C4-2B (cell line): ENCODE measurements around the gene RTP5.

Source experiments
- H3K27ac ChIP-seq: fragments of 450-650 bp; 2 replicates; pipeline ENCODE4 v1.5.1; 2017
- ZFX ChIP-seq: fragments of 450-650 bp; IDR thresholded peaks from 2 replicates; pipeline ENCODE4 v1.6.1; 2017
- TF ChIP-seq, protein P1 (sequence below): fragments of 450-650 bp; conservative IDR thresholded peaks from 2 replicates; pipeline ENCODE4 v1.5.1; 2017; ENCODE audit warnings: mild to moderate bottlenecking

The RTP5 gene

DNA sequence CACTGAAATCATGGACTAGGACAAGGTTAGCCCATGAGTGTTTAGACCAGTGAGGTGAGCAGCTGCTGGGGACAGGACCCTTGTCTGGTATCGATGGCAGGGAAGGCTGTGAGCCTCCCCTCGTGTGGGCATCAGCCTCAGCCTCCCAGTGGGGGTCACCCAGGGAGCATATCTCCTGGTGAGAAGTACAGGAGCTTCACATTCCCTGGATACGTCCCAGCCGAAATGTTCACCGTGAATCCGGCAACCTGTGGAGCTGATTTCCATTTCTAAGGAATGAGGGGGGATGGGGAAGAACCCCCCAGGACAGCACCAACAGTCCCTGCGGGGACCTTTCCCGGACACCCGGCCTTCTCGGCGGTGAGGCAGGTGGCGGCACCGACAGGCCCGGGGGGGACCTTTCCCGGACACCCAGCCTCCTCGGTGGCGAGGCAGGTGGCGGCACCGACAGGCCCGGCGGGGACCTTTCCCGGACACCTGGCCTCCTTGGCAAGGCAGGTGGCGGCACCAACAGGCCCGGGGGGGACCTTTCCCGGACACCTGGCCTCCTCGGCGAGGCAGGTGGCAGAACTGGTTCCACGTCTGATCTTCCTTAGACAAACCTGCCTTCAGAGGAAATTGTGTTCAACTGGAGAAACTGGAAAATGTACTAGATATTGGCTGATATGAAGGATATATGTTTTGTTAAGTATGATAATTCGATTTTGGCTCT, 21.2 kb downstream of the RTP5 start:
- TF ChIP-seq ZFX: no peak
- TF ChIP-seq, protein P1, sequence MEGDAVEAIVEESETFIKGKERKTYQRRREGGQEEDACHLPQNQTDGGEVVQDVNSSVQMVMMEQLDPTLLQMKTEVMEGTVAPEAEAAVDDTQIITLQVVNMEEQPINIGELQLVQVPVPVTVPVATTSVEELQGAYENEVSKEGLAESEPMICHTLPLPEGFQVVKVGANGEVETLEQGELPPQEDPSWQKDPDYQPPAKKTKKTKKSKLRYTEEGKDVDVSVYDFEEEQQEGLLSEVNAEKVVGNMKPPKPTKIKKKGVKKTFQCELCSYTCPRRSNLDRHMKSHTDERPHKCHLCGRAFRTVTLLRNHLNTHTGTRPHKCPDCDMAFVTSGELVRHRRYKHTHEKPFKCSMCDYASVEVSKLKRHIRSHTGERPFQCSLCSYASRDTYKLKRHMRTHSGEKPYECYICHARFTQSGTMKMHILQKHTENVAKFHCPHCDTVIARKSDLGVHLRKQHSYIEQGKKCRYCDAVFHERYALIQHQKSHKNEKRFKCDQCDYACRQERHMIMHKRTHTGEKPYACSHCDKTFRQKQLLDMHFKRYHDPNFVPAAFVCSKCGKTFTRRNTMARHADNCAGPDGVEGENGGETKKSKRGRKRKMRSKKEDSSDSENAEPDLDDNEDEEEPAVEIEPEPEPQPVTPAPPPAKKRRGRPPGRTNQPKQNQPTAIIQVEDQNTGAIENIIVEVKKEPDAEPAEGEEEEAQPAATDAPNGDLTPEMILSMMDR: no peak
- peak overlapping the region; percentile 98 for H3K27ac ChIP-seq

DNA sequence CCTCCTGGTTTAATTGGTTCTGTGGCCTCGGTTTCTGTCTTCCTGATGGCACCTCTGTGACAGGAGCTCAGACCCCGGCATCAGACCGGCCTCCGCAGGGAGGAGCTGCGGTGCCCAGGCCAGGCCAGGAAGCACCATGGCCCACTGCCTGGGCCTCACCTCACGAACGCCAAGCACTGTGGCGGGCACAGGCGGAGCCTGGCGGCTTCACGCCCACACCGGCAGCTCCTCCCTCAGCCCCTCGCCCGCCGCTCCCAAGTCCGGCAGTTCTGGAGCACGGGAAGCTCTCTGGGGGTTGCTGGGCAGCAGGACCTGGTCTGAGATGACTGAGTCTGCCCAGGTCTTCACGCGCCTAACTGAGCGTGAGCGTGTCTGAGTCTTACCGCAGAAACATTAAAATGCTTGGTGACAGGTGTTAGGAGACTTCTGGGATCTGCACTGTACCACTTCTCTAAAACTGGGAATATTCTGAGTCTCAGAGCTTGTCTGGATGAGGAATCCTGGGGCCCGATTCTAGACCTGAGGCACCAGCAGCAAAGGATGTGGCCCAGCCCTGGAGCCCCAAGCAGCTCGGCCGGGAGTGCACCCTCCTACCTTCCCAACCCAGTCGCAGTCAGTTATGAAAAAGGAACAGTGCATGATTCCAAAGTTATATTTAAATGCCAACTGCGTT, 21.9 kb downstream of the RTP5 start:
- peak overlapping the region; percentile 98 for H3K27ac ChIP-seq
- TF ChIP-seq, protein P1: no peak
- TF ChIP-seq ZFX: no peak

DNA sequence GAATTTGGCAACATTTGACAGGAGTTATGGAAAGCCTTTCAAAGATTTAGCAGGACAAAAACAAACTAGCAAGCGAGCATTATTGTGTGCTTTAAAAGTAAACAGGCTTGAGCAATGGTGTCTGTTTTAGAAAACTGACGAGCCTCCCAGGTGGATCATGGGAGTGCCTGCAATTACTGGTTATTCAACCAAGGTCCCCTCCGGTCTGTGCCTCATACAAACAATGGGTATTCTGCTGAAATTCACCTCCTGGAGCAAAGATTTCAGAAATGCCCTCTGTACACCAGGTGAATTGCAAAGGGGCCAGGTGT, 22.4 kb downstream of the RTP5 start:
- H3K27ac ChIP-seq: peak overlapping the region; percentile 98
- TF ChIP-seq, protein P1: no peak
- no peak for TF ChIP-seq ZFX

DNA sequence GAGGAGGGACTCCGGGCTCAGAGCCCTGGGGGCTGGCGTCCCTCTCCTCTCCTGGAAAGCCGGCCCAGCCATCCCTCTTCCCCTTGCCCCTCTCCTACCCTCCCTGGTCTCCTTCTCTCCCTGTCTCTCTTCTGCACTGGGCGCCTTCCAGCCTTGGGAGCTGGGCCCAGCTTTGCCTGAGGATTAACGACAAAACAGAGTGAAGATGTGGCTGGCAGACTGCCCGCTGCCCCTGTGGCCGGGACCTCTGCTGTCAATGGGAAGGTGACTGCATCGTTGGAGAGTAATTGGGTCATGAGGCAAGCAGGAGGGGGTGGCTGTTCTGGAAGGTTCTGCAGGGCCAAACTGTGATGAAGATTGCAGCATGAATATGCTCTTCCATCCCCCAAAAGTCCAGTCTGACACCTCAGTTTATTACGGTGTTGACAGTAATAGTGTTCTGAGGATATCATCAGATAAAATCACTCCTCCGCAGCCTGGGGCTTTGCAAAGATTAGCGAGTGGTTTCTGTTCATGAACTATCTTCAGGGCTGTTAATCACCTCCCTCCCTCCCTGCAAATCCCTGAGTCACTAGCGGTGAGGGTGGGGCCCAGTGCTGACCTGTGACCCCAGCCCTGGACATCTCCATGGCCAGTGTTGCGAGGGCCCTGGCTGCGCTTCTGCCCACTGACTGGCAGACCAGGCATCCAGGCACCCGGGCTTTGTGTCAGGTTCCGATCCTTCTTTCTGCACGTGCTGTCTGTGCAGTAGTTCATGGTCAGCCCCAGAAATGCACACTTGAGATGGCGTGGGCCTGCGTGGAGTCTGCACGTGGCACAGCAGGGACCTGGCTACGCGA, 23.0 kb downstream of the RTP5 start:
- TF ChIP-seq, protein P1: no peak
- TF ChIP-seq ZFX: no peak
- H3K27ac ChIP-seq: peak overlapping the region; percentile 98

DNA sequence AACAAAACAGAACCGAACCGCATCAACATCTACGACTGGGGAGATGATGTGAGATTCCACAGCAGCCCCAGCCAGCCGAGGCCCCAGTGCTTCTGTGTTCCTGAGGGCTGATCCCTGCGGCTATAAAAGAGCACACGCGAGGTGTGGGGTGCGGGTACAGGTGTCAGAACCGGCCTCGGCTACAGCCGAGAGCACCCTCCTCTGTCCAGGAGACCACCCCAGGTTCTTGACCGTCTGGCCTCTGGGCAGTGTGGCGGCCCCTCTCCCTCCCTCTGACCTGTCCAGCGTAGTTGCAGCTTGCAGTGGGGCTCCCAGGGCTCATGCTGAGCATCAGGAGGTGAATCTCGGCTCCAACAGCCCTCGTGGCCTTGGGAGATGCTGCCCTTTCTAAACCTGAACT, 23.7 kb downstream of the RTP5 start:
- peak overlapping the region; percentile 98 for H3K27ac ChIP-seq
- no peak for TF ChIP-seq ZFX

DNA sequence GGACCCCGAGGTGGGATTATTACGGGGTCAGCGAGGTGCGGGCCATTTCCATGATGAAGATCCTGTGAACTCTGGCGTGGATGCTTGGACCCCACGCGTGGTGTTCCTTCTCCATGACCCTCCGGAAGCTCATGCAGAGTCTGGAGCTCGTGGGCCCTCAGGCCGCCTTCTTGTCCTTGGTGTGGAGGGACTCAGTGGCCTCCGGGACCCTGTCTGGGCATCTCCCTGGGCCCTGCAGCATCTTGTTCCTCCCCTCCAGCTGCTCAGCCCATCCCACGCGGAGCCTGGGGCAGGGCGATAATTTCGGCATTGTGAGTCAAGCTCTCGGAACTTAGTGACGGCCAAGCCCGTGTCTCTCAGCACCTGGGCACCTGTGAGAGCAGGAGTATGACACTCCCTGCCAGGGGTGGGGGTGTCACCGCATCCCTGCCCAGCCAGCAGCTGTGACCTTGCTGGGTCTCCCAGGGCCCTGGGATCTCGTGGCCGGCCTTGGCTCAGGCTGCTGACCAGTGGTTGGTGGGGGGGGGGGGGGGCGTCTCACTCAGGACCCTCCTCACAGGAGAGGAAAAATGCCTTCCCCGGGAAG, 24.6 kb downstream of the RTP5 start:
- TF ChIP-seq, protein P1: no peak
- no peak for TF ChIP-seq ZFX
- peak overlapping the region; percentile 98 for H3K27ac ChIP-seq

DNA sequence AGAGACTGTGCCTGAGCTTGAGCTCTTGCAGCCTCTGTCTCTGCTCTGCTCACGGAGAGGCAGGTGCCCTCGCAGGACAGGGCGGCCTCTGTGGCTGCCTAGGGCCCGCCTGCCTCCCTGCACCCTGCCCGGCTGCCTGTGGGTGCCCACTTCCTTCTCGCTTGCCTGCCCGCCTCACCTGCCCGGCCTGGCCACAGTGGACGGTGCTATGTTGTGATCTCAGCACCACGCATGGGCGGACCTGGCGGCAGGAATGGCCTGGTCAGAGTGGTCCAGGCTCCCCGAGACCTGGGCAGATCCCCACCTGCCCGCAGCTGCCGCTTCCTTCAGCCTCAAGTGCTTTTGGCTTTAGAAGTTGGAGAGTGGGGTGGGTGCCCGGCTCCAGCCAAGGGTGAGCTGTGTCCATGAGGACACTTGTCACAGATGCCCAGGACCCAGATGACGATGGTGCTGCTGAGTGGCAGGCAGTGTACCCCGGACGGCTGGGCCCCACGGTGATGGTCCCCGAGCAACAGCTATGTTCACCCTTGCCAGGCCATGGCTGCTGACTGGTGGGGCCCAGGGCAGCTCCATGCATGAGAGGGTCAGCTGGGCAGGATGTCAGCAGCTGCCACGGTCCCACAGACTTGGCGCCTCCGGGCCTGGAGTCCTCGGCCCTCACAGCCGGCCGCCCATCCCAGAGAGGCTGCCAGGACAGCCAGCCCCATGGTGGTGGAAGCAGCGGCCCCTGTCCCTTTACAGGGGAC, 25.3 kb downstream of the RTP5 start:
- no peak for TF ChIP-seq ZFX
- TF ChIP-seq, protein P1: no peak
- H3K27ac ChIP-seq: peak overlapping the region; percentile 98
